Thoracic aorta (tissue), 2 donors: ENCODE data around the gene GADL1. TPM values are rescaled to one million over a fixed set of nuclear protein-coding genes. Genes with fewer than 3 reads are reported as not detected.

Experiments
- ATAC-seq: fragments of 150-250 bp; one replicate; pipeline ENCODE4 v1.8.0; 2017; ENCODE audit warnings: low read depth; ENCODE audit not compliant: insufficient number of reproducible peaks, low FRiP score
- DNase-seq: peaks from one replicate; pipeline ENCODE4 v3.0.0-alpha.2; 2020; ENCODE audit warnings: low spot score
- H3K27ac ChIP-seq, 2 donors: fragments of 200-600 bp; sonication (generic); 1 replicate in 1 of 2; 2 replicates in 1 of 2; pipeline ENCODE4 v1.5.1; 2016; ENCODE audit warnings: mild to moderate bottlenecking in 2 of 2, moderate library complexity in 2 of 2
- H3K27me3 ChIP-seq: fragments of 200-600 bp; sonication (generic); replicated peaks from 2 replicates; pipeline ENCODE4 v1.6.0; 2016; ENCODE audit warnings: mild to moderate bottlenecking; ENCODE audit not compliant: insufficient read depth
- H3K36me3 ChIP-seq: fragments of 200-600 bp; sonication (generic); one replicate; pipeline ENCODE4 v1.5.1; 2016
- H3K4me1 ChIP-seq, 2 donors: fragments of 200-600 bp; sonication (generic); 1 replicate in 1 of 2; 2 replicates in 1 of 2; pipeline versions ENCODE4 v1.5.1 to v1.6.0; 2016; ENCODE audit warnings: low read depth in 2 of 2, mild to moderate bottlenecking in 1 of 2; ENCODE audit not compliant: control insufficient read depth in 1 of 2
- H3K4me3 ChIP-seq: fragments of 200-600 bp; sonication (generic); 2 replicates; pipeline ENCODE4 v1.5.1; 2016; ENCODE audit warnings: mild to moderate bottlenecking
- H3K9me3 ChIP-seq: fragments of 200-600 bp; sonication (generic); 2 replicates; pipeline ENCODE4 v1.5.1; 2016
- CTCF ChIP-seq: fragments of 200-600 bp; sonication (generic); IDR thresholded peaks from one replicate; pipeline ENCODE4 v1.5.1; 2019; ENCODE audit warnings: antibody characterized with exemption
- total RNA-seq, 2 donors: library from RNA; depleted of rRNA; stranded (reverse); fragments of >200 nt; gene quantifications; one replicate each; pipeline versions ENCODE4 v1.1.0 to v1.2.3, GENCODE V29; 2016

The GADL1 gene
- total RNA-seq, 2 donors from 2014 or later, result 0.27 to 1.1 TPM

DNA sequence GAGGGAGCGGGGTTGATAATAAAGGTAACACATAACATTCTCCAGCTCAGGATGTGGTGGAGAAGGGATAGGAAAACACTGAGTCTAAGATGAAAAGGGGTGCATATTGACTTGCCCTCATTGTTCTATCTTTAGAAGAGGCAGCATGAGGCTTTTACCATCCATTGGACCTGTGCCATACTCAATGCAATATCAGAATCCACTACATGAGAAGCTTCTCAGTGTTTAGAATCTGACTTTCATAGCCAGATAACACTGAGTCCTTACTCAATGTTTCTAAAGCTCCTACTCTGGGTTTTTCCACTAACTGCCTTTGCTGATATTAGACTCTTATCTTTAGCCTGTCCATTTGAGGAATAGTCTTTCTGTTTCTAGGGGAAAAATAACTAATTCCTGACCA is 24.3 kb upstream of the GADL1 start:
- no peak overlapping the region for H3K27ac ChIP-seq
- no peaks in the 10 kb centered on the region for H3K9me3 ChIP-seq
- no peak for TF ChIP-seq CTCF
- ATAC-seq (no peak), DNase-seq (no peak)
- H3K4me3 ChIP-seq, result no peak overlapping the region
- H3K36me3 ChIP-seq, result no peaks in the 10 kb centered on the region
- peaks cover 0 to 6% of the 10 kb centered on the region in 2 donors for H3K4me1 ChIP-seq
- H3K27me3 ChIP-seq, result no peaks in the 10 kb centered on the region

DNA sequence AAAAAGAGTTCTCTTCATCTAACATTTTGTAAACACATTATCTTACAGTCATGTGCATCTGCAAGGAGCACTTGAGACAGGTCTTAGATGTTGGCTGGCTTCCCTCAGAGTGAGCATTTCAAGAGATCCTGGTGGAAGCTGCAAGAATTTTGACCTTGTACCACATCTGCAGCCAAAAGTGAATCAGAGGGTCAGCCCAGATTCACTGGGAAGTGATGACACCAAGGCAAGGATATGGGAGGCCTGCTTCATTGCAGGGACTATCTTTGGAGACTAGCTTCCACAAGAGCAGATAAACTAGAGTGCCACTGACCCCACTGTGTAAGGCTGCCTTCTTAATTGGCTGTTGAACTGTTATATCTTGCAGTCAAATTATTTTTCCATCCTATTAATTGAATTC is 21.3 kb upstream of the GADL1 start:
- Histone ChIP-seq H3K27ac (no peak overlapping the region), H3K36me3 (no peaks in the 10 kb centered on the region), H3K9me3 (no peaks in the 10 kb centered on the region), H3K4me1 (peaks cover 0 to 3% of the 10 kb centered on the region in 2 donors), H3K4me3 (no peak overlapping the region), H3K27me3 (no peaks in the 10 kb centered on the region)
- ATAC-seq (no peak), DNase-seq (no peak)
- TF ChIP-seq CTCF, result no peak

DNA sequence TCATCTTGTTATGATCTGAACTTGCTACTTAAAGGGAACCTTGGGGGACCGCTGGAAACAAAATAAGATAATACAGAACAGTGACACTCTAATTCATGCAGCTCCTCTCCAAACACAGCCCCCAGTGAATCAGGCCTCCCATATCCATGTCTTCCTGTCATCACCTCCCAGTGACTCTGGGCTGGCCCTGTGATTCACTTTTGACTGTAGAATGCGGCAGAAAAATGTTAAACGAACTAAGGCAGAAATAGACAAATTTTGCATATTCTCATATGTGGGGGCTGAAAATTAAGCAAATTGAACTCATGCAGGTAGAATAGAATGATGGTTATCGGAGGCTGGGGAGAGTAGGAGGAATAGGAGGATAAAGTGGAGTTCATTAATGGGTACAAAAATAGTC is 20.2 kb upstream of the GADL1 start:
- H3K27me3 ChIP-seq, result no peaks in the 10 kb centered on the region
- no peak for TF ChIP-seq CTCF
- H3K27ac ChIP-seq, result no peak overlapping the region
- H3K4me1 ChIP-seq, result no peaks in the 10 kb centered on the region
- H3K4me3 ChIP-seq, result no peak overlapping the region
- no peaks in the 10 kb centered on the region for H3K9me3 ChIP-seq
- DNase-seq, result no peak
- H3K36me3 ChIP-seq, result no peaks in the 10 kb centered on the region
- ATAC-seq, result no peak

DNA sequence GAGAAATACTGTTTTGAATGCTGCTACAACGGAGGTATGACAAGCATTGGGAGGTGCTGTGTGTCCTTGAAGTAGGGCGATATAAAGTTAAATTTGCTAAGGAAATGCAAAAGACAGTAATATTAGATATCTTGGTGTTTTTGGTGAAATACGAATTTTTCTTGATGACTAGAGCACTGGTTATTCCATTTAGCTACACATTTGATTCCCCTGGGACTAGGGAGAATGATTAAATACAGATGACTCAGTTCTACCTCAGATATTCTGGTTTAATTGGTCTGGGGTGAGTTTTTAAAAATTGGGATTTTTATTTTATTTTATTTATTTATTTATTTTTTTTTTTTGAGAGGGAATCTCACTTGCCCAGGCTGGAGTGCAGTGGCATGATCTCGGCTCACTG is 18.7 kb upstream of the GADL1 start:
- no peaks in the 10 kb centered on the region for H3K4me1 ChIP-seq
- H3K27ac ChIP-seq, result no peak overlapping the region
- ATAC-seq, result no peak
- no peak for DNase-seq
- no peaks in the 10 kb centered on the region for H3K9me3 ChIP-seq
- TF ChIP-seq CTCF, result no peak
- no peaks in the 10 kb centered on the region for H3K36me3 ChIP-seq
- H3K27me3 ChIP-seq, result no peaks in the 10 kb centered on the region
- H3K4me3 ChIP-seq, result no peak overlapping the region

- no peak for TF ChIP-seq CTCF
- Histone ChIP-seq H3K36me3 (no peaks in the 10 kb centered on the region), H3K27me3 (no peaks in the 10 kb centered on the region), H3K4me1 (no peaks in the 10 kb centered on the region), H3K9me3 (no peaks in the 10 kb centered on the region), H3K27ac (no peak overlapping the region), H3K4me3 (no peak overlapping the region)
- no peak for ATAC-seq
- DNase-seq, result no peak
Observed at GRCh38 chr3:30912301-30912700, 17.8 kb upstream of the GADL1 start.
